Measurements from ENCODE around the gene TRIM17.

DNA sequence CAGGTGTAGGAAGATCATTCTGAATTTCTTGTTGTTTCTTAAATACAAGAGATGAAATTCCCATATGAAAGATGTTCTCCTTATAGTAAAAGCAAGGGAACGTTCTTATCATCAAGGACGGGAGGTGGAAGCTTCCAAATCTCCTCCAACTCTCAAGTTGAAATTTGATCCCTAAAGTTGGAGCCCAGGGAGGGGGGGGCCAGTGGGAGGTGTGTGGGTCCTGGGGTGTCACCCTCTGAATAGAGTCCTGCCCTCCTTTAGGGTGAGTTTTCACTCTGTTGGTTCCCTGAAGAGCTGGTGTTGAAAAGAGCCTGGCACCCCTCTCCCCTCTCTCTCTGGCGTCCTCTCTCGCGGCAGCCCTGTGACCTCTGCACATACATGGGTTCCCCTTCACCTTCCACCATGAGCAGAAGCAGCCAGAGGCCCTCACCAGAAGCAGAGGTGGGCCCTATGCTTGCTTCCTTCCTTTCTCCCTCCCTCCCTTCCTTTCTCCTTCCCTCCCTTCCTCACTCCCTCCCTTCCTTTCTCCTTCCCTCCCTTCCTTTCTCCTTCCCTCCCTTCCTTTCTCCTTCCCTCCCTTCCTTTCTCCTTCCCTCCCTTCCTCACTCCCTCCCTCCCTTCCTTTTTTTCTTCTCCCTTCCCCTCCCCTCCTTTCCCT is 10.0 kb upstream of the TRIM17 start:
- TF ChIP-seq, protein P1, sequence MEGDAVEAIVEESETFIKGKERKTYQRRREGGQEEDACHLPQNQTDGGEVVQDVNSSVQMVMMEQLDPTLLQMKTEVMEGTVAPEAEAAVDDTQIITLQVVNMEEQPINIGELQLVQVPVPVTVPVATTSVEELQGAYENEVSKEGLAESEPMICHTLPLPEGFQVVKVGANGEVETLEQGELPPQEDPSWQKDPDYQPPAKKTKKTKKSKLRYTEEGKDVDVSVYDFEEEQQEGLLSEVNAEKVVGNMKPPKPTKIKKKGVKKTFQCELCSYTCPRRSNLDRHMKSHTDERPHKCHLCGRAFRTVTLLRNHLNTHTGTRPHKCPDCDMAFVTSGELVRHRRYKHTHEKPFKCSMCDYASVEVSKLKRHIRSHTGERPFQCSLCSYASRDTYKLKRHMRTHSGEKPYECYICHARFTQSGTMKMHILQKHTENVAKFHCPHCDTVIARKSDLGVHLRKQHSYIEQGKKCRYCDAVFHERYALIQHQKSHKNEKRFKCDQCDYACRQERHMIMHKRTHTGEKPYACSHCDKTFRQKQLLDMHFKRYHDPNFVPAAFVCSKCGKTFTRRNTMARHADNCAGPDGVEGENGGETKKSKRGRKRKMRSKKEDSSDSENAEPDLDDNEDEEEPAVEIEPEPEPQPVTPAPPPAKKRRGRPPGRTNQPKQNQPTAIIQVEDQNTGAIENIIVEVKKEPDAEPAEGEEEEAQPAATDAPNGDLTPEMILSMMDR (IDR thresholded peaks at IDR 0.05 in 2 of 3, conservative IDR thresholded peaks at IDR 0.05 in 1 of 3; ENCODE audit: borderline replicate concordance in 1 of 3, insufficient read depth in 1 of 3, low read depth in 2 of 3, low read length in 2 of 3), result no peak
- no peak for TF ChIP-seq RAD21 (IDR thresholded peaks at IDR 0.05; ENCODE audit: low read depth)
- no peak for TF ChIP-seq EGR1 (IDR thresholded peaks at IDR 0.05; ENCODE audit: low read depth)
- TF ChIP-seq SP1 (IDR thresholded peaks at IDR 0.05; ENCODE audit: low read depth), result no peak
- no peak for TF ChIP-seq SIN3A (IDR thresholded peaks at IDR 0.05; ENCODE audit: low read depth)
- no peak for TF ChIP-seq CEBPB (IDR thresholded peaks at IDR 0.05; ENCODE audit: low read depth)
- TF ChIP-seq EZH2 (IDR thresholded peaks at IDR 0.05), result no peak
- TF ChIP-seq YY1 (IDR thresholded peaks at IDR 0.05; ENCODE audit: extremely low read depth, insufficient replicate concordance, low read depth, low read length), result no peak
- no peak for TF ChIP-seq EZH2phosphoT487 (IDR thresholded peaks at IDR 0.05; ENCODE audit: borderline replicate concordance)
- TF ChIP-seq, protein P2, sequence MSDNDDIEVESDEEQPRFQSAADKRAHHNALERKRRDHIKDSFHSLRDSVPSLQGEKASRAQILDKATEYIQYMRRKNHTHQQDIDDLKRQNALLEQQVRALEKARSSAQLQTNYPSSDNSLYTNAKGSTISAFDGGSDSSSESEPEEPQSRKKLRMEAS (IDR thresholded peaks at IDR 0.05), result no peak
- no peak for TF ChIP-seq POLR2A (IDR thresholded peaks at IDR 0.05; ENCODE audit: borderline replicate concordance, extremely low read depth, insufficient read depth, insufficient read length)
- TF ChIP-seq POLR2AphosphoS5 (IDR thresholded peaks at IDR 0.05; ENCODE audit: low read depth, low read length), result no peak

All from HCT116 (cell line).